HG03196 (cell line): ENCODE results near the gene POLR1H.
A peak's percentile ranks its signal among the peaks of the same experiment; 100 is the strongest.

Source experiments
- ATAC-seq: cut with Tn5 transposase; IDR thresholded peaks from one replicate; pipeline ENCODE4 v1.9.1; 2021; ENCODE audit not compliant: unreplicated experiment

Gene POLR1H

DNA sequence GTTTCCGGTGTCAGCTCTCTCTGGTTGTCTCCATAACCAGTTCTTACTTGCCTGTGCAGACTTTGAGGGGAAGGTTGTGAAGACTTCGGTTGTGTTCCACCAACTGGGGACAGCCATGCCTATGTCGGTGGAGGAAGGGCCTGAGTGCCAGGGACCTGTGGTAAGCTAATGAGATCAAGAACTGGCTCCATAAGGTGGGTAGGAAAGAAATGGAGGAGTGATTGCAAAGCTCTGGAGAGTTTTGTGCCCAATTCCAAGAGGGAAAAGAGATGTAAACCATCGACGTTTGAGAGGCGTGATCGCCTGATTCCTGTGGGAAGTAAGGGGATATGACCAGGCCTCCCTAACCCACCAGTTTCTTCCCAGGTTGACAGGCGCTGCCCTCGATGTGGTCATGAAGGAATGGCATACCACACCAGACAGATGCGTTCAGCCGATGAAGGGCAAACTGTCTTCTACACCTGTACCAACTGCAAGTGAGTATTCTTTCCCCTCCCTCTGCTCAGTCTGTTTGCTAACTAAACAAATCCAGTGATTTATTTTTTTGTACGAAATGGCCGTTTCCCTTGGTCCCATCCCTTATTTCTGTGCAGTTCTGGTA, 893 bp downstream of the POLR1H start:
- ATAC-seq: peak; percentile 8

DNA sequence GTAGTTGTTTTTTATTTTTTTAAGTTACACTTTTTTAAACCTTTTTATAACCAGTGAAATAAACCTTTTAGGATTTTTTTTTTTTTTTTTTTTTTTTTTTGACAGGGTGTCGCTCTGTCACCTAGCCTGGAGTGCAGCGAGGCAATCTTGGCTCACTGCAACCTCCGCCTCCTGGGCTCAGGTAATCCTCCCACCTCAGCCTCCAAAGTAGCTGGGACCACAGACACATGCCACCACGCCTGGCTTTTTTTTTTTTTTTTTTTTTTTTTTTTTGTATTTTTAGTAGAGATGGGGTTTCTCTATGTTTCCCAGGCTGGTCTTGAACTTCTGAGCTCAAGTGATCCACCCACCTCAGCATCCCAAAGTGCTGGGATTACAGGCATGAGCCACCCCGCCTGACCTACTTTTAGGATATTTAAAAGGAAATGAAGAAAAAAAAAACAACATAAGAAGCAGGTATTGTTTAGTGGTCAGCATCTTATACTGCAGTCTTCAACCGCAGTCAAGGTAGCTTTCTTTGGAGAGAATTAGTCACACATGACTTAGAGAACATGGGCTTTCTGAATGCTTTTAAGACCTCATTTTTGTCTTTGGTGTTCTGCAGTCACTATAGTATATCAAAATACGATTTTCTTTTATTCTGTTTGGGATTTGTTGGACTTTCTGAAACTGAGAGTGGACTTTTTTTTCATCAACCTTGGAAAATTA, 1.6 kb downstream of the POLR1H start:
- no peak for ATAC-seq

DNA sequence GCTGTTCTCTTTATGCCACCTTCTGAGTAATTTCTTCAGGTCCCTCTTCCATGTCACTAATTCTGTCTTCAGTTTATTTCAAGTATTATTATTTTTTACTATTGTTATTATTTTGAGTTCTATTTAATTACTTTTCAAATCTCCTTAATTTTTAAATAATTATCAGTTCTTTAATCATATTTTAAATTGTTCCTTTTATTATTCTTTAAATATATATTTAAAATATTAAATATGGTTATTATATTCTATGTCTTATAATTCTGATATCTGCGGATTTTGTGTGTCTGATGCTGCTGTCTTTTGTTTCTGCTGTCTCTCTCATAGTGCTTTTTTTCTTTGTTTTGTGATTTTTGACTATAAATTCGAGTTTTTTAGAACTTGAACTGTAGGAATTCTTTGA, 2.2 kb downstream of the POLR1H start:
- ATAC-seq: no peak

DNA sequence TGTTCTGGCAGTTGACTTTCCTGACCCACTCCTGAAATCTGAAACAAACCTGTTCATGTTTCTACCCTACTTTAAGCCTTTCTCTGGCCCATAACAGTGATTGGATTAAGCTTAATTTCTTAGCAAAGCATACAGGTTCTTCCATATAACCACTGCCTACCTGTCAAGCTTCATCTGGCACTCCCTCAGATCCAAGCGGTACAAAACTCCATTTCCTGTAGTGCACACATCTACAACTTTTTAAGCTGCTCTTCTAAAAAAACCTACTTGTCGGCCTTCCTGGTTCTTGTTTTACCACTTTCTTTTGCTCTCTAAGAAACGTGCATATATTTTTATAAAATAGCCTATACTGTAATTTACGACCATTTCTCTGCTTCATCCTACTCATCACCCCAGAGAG, 5.0 kb downstream of the POLR1H start:
- ATAC-seq: no peak

DNA sequence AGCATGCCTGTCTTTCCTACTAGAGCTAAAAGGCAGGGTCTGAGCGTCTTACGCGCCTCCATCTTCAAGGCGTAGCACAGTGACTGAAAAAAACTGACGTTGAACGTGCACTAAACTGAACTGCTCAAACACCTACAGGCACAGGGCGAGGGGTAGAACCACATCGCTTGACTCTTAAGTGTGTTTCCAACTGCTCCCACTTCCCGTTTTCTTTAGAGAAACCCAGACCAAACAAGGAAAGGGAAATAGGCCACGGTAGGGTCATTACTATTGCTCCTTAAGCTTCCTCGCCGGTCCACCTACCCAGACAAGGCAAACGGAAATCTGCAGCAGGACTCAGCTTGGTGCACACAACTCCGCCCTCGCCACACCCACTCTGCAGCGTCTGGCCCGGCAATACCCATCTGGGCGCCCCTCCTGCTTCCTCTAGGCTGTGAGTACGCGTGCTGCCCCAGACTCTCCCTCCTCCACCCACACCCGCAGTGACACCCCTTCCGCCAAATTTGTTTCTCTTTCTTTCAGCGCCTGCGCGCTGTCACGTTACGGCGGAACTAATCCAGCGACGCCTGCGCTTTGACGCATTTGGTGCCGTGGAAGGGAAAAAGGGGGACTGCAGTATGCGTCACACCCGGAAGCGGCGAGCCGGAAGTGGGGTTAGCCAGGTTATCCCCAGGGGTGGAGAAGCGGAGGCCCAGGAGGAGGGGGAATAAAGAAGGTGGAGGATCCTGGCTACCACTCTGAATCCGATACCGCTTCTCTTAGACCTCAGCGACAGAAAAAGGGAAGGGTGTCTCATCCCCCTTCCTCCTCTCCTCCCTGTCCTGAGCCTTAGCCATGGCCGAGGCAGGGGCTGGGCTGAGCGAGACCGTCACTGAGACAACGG, 5.8 kb downstream of the POLR1H start, which contains the start of gene PPP1R11:
Gene PPP1R11, plus strand, starts transcription at position 622 of the 883 bp plus-strand sequence. Its CDS starts 213 bp downstream, at position 835.
- ATAC-seq: peak; percentile 97

DNA sequence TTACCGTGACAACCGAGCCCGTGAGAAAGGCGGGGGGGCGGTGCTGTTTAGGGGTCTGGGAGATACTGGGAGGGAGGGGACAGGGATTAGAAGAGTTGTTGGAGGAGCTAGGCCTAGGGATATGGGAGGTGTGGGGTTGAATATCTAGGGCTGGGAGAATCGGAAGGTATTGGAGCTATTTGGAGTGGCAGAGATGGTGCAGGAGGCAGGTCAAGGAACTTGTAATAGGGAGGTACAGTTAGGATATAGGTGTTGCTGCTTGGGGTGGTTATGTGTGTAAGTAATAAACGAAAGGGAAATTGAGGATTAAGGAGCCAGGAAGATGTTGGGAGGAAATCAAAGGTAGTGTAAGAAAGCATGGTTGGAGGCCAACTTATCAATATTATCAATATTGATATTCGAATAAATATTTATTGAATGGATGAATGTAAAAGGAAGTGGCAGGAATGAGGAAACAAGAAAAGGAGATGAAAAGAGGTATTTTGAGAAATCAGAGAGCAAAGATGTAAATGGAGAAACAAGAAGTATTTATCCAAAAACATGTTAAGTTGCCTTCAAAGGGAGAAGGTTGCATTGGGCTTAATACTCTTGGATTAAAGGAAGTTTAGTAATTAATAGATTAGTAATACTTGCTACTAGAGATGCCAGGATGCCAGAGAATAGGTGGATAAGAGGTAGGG, 6.5 kb downstream of the POLR1H start:
- ATAC-seq: no peak

DNA sequence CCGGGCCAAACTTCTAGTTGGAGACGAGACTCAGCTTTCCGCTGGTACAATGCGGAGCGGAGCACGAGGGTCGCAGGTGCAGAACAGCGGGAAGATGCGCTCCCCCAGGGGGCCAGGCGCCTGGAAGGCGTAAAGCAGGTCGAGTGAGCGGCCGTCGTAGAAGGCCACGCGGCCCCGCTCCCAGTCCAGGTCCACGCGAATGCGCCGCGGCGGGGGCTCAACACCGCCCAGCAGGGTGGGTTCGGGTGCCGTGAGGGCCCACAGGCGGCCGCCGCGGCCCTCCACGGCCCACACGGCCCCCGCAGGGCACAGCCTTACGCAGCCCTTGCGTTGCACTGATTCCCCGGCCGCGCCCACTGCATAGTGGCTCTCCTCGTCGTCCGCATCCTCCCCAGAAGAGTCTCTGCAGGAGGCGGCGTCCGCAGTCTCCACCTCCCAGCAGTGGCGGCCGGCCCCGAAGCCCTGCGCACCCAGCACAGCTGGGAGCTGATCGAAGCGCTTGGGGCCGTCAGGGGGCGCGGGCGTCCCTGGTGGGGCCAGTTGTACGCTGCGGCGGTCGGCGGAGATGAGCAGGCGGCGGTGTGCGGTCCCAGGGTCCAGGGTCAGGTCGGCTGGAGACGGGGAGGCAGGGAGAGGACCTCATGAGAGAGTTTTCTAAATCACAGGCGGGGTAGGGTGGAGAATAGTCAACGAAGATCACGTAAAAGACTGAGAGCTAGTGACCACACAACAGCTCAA, 10.2 kb downstream of the POLR1H start:
- no peak for ATAC-seq

DNA sequence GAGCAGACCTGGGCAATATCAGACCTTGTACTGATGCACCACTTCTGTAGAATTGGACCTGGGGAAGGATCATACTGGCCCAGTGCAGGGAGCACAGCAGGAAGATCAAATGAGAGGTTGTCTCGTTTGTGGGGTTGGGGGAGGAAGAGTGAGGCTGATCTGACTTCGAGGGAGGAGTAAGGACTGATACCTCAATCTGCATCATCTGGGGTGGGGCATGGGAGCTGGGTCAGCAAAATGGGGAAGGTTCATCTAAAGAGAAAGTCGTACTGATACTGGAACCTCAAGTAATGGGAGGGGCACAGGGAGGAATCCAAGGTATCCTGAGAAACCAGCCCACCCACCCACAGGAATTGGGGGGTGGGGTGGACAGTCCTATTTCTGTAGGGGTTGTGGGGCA, 10.8 kb downstream of the POLR1H start:
- no peak for ATAC-seq

DNA sequence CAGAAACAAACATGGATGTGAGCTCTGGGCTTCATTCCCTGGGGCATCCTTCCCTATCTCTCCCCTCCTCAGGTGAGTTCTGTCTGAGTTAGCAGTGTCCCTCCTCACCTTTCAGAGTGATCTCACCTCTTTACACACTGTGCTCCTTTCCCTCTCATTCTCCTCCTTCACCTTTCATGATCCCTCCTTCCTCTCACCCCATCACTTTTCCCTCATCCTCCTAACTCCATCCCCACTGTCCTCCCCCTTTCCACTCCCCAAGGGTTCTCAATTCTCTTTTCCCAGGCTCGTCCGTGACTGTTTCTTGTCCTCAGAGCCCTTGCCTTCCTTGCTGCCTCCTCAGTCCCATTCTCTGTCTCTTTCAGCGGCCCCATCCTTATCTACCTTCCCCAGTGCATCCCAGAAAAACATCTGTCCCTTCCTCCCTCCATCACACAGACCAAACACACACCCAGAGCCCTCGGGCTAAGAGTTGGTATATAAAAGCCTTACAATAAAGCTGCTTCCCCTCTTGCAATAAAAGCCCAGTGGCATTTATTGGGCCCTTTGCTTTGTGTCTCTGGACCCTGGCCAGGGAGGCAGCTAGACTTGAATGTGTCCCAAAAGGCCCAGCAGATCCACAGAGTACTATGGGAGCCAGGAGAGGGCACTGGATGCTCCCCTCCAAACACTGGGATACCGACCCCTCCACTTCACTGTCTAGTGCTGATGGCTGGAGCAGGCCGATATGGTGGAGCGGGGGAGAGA, 12.6 kb downstream of the POLR1H start:
- no peak for ATAC-seq

DNA sequence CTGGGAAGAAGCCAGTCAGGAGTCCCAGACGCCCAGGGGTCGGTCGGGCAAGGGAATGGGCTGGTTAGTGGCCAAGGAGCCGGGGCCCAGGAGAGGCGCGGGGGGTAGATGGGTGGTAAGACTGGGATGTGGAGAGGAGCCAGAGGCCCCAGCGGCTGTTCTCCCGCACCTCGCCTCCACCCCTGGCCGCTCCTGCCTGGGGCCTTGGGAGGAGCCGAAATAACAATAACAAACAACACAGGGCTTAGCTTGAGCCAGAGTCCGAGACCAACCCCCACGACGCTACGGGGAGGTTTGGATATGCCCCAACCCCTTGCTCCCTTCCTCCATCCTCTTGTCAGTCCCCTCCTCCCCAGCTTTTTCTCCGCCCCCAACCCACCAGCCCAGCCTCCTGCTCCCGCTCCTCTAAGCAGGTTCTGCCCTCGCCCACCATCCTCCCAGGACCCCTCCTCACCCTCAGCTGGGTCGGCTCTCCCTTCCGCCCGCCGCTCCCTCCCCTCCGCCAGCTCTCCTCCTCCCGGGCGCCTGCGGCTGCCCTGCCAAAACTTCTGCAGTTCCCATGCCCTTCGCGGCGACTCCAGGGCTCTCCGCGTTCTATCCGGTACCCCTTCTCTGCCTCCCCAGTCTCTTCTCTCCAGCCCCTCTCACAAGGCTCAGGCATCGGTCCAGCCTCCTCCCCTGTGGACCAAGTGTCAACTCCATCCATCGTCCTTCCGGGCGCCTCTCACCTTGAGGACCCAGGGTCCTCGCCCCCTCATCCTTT, 13.4 kb downstream of the POLR1H start:
- no peak for ATAC-seq

DNA sequence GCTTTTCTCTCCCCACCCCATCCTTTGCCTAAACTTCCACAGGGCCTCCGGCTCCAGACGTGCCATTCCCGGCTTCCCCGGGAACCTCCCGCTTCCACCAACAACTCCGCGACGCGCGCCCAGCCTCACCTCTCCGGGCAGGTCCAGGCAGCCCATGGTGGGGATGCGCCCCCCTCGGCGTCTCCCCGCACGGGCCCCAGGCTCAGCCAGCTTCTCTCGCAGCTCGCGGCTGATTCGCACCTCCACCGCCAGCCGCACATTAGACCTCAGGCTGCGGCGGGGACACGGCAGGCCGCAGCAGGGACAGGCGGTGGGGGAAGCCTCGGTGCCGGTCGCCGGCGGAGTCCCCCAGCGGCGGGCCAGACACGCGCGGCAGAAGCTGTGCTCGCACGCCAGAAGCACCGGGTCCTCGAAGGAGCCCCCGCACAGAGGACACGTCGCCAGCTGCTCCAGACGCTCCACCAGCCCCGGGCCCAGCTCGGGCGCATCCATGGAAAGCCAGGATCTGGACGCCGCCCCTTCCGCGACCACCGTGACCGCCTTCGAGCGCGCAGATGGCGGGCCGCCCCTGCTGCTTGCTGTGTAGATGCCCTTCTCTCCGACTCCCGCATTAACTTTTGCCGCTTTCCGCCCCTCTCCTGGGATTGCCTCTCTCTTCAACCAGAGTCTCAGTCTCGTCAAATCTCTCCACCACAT, 14.2 kb downstream of the POLR1H start, which contains the start of gene RNF39:
Gene RNF39, minus strand, starts transcription at position 676 of the 696 bp plus-strand sequence. Its CDS starts 184 bp downstream, at position 492.
- no peak for ATAC-seq

DNA sequence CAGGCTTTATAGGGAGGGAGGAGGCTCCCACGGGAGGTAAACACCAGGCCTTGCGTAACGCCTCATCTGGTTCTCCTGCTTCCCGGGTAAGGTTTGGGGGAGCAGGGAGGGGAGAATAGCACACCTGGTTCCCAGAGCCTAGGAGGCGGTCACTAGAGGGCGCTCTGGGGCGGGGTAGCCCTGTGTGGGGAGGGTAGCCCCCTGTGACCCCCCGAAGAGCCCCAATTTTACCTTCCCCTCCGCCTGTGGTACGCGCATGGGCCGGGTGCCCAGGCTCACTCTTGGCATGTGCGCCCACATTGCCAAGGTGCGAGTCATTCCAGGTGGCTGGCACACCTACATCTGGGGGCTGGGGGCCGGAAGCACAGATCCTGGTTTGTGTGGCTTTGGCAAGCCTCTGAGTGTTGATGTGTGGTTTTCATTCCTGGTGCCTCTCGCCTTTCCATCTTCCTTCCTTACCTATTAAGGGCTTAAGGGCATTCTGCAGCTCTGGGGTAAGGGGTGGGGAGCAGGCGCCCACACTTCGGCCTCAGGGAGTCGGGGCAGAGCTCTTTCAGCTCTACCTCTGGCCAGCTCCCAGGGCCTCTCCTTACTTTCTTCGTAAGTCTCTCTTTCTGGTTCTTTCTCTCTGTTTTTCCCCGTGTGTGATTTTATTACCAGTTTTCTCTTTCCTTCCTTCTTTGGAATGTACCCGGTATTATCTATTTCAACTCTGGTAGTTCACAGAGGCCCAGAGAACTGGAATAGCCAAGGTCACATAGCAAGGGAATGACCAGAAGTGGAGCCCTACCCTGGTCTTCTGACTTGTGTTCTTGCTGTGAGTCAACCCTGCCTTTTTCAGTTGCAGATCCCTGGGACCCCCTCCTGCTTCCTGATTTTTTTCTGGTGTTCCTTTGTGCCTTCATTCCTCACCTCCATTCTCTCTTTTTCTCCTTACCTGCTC, 15.0 kb downstream of the POLR1H start:
- no peak for ATAC-seq

DNA sequence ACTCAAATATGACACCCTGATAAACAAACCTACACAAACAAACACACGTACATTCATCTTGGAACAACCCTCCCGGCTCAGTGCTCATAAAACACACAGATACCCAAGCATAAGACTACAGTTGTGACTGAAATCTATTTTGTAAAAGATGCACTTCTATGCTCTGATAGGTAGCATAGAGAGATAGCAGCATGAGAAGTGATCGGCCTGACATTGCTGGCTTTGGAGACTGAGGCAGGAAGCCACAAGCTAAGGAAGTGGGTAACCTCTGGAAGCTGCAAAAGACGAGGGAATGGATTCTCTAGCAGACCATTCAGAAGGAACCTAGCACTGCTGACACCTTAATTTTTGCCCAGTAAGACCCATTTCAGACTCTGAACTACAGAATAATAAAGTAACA, 16.2 kb downstream of the POLR1H start:
- no peak for ATAC-seq

DNA sequence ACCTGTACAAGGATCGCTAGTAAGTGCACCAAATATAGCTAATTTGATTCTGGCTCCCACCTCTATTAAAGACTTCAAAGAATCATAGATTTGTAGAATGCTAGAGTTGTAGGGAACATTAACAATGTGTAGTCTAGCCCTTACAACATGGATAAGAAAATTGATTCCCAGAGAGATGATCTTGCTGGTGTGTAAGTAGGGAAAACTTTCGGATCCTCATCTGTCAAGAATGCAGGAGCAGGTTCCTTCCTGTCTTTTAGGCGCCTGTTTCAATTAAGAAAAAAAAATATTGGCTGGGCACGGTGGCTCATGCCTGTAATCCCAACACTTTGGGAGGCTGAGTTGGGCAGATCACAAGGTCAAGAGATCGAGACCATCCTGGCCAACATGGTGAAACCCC, 26.8 kb downstream of the POLR1H start:
- no peak for ATAC-seq

DNA sequence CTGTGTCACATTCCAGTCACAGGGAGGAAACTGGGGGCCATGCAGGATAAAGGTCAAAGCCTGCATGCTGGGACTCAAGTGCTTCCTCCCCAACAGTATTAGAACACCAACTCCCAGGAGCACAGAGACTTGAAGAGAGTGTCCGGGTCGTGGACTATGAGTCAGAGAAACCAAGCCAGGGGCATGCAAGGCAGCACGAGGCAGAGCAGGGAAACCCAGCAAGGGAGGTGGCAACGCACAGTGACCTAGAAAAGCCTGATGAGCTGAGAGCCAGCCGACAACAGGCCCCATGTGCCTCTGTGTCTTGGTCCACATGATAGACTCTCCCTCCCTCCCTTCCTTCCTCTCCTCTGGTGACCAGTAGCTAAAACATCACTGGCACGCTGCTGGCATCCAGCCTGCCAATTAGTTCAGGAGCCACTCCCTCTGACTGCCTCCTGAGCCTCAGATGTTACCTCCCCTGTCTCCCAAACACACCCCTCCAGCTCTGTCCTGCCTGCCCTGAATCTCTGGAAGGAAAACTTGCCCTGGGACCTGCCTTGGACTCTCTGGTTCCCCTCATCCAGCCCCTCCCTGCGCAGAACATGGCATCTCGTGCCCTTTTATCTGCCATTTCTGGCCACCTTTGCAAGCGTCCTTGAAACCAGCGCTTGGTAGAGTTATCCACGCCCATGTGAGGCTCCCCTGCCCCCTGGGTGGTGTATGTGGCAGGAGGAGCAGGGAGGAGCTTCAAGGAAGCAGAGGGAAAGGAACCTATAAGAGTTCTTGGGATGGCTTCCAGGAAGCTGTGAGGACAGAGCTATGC, 30.7 kb downstream of the POLR1H start:
- no peak for ATAC-seq

DNA sequence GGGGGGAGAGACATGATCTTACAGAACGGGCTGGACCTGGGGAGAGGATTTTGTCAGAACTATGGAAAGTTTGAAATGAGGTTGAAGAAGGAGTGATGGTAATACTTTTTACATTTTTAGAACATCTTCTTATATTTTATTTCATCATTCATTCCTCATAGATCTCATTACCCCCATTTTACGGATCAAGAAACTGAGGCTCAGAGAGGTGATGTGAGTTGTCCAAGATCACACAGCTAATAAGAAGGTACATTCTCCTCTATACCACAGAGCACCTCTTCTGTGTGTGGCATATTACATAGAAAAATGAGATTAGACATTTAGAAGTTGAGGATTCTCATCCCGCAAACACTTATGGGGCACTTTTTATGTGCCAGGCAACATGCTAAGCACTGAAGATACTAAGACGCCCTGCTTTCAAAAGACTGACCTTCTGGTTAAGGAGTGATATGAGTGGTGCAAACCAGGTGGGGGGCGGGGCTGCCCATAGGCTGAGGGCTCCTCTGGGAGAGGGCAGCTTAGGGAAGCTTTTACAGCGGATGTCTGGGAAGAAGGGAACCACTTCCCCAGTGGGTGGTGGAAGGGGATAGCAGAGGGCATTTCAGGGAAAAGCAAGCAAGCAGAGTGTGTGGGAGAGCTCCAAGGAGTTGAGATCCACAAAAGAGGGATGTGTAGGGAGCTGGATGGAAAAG, 31.9 kb downstream of the POLR1H start:
- ATAC-seq: no peak
